Peyer's patch (tissue), 4 donors: Measurements from ENCODE around the gene MED17. TPM values are rescaled to one million over a fixed set of nuclear protein-coding genes. Genes with fewer than 3 reads are reported as not detected.
A peak's percentile ranks its signal among the peaks of the same experiment; 100 is the strongest.

ENCODE experiments used
- DNase-seq, 3 donors: peaks; one replicate each; pipeline ENCODE4 v3.0.0-alpha.2; 2017 to 2019
- H3K27ac ChIP-seq, 4 donors: fragments of 200-600 bp; sonication (generic); one replicate each; pipeline ENCODE4 v1.5.1; 2016 to 2019
- H3K27me3 ChIP-seq, 2 donors: fragments of 200-600 bp; sonication (generic); one replicate each; pipeline ENCODE4 v1.5.1; 2019
- H3K36me3 ChIP-seq, 3 donors: fragments of 200-600 bp; sonication (generic); one replicate each; pipeline ENCODE4 v1.5.1; 2016 to 2019
- H3K4me1 ChIP-seq, 4 donors: fragments of 200-600 bp; sonication (generic); one replicate each; pipeline ENCODE4 v1.5.1; 2016 to 2019
- H3K4me3 ChIP-seq, 4 donors: fragments of 200-600 bp; sonication (generic); 1 replicate in 3 of 4; 2 replicates in 1 of 4; pipeline ENCODE4 v1.5.1; 2016 to 2019; ENCODE audit warnings: mild to moderate bottlenecking in 1 of 4
- H3K9me3 ChIP-seq, 4 donors: fragments of 200-600 bp; sonication (generic); one replicate each; pipeline ENCODE4 v1.5.1; 2016 to 2019; ENCODE audit warnings: mild to moderate bottlenecking in 1 of 4
- CTCF ChIP-seq, 6 experiments: fragments of 450-650 bp in 4 of 6; fragments of 200-600 bp in 2 of 6; sonication (generic) in 1 of 6; IDR thresholded peaks; one replicate each; pipeline ENCODE4 v1.5.1; 2017 to 2019; ENCODE audit warnings: antibody characterized with exemption in 6 of 6, mild to moderate bottlenecking in 3 of 6, moderate library complexity in 1 of 6
- POLR2A ChIP-seq, 2 donors: fragments of 450-650 bp; IDR thresholded peaks; one replicate each; pipeline ENCODE4 v1.5.1; 2017; ENCODE audit warnings: antibody characterized with exemption in 2 of 2, mild to moderate bottlenecking in 2 of 2, moderate library complexity in 2 of 2
- total RNA-seq, 4 donors: library from RNA; depleted of rRNA; stranded (reverse); fragments of >200 nt; gene quantifications; one replicate each; pipeline ENCODE4 v1.1.0, GENCODE V29; 2016

Gene MED17
- total RNA-seq, 4 donors from 2014 or later: 22.3 to 33.8 (median 27.3) TPM

- no peak for TF ChIP-seq POLR2A (IDR thresholded peaks at IDR 0.05)
- TF ChIP-seq CTCF (IDR thresholded peaks at IDR 0.05): no peak
- Histone ChIP-seq H3K4me3 (peak overlapping the region in 1 of 4 donors; percentile 73), H3K27ac (no peak overlapping the region), H3K36me3 (peaks cover 0 to 63% (median 0%) of the 10 kb centered on the region in 3 donors), H3K4me1 (peaks cover 0 to 40% (median 10%) of the 10 kb centered on the region in 4 donors), H3K27me3 (no peaks in the 10 kb centered on the region), H3K9me3 (no peaks in the 10 kb centered on the region)
- no peak for DNase-seq
Observed at GRCh38 chr11:93737904-93738612, 46.0 kb upstream of the MED17 start.

- Histone ChIP-seq H3K36me3 (peaks cover 0 to 63% (median 0%) of the 10 kb centered on the region in 3 donors), H3K4me1 (peaks cover 0 to 42% (median 10%) of the 10 kb centered on the region in 4 donors), H3K27me3 (no peaks in the 10 kb centered on the region), H3K4me3 (peak overlapping the region in 2 of 4 donors; percentile 73 to 94), H3K9me3 (no peaks in the 10 kb centered on the region), H3K27ac (no peak overlapping the region)
- DNase-seq: no peak
- no peak for TF ChIP-seq POLR2A (IDR thresholded peaks at IDR 0.05)
- no peak for TF ChIP-seq CTCF (IDR thresholded peaks at IDR 0.05)
Observed at GRCh38 chr11:93738647-93739081, 45.4 kb upstream of the MED17 start.

GRCh38 chr11:93740031-93740729 is 43.9 kb upstream of the MED17 start:
- TF ChIP-seq POLR2A (IDR thresholded peaks at IDR 0.05): no peak
- no peak for TF ChIP-seq CTCF (IDR thresholded peaks at IDR 0.05)
- peak in 2 of 3 donors; percentile 41 to 58 for DNase-seq
- Histone ChIP-seq H3K4me1 (peaks cover 0 to 52% (median 10%) of the 10 kb centered on the region in 4 donors), H3K27me3 (no peaks in the 10 kb centered on the region), H3K9me3 (no peaks in the 10 kb centered on the region), H3K27ac (peak overlapping the region in 3 of 4 donors; percentile 15 to 91 (median 91)), H3K4me3 (peak overlapping the region; percentile 66 to 94 (median 79)), H3K36me3 (peaks cover 0 to 50% (median 0%) of the 10 kb centered on the region in 3 donors)

GRCh38 chr11:93740730-93741093 is 43.4 kb upstream of the MED17 start:
- H3K9me3 ChIP-seq: no peaks in the 10 kb centered on the region
- H3K4me3 ChIP-seq: peak overlapping the region; percentile 66 to 94 (median 79)
- no peaks in the 10 kb centered on the region for H3K27me3 ChIP-seq
- peaks cover 0 to 44% (median 0%) of the 10 kb centered on the region in 3 donors for H3K36me3 ChIP-seq
- no peak for TF ChIP-seq POLR2A (IDR thresholded peaks at IDR 0.05)
- TF ChIP-seq CTCF (IDR thresholded peaks at IDR 0.05): no peak
- peak overlapping the region; percentile 91 to 98 (median 92) for H3K27ac ChIP-seq
- H3K4me1 ChIP-seq: peaks cover 0 to 56% (median 10%) of the 10 kb centered on the region in 4 donors
- peak; percentile 57 to 78 (median 65) for DNase-seq

- H3K27me3 ChIP-seq: no peaks in the 10 kb centered on the region
- peak; percentile 97 to 99 (median 97) for DNase-seq
- peaks cover 0 to 61% (median 10%) of the 10 kb centered on the region in 4 donors for H3K4me1 ChIP-seq
- peak within 1 kb of the TSS; percentile 66 to 94 (median 79) for H3K4me3 ChIP-seq
- peaks cover 0 to 39% (median 0%) of the 10 kb centered on the region in 3 donors for H3K36me3 ChIP-seq
- TF ChIP-seq CTCF (IDR thresholded peaks at IDR 0.05) (peak in 3 of 6 experiments; percentile 21 to 33 (median 31)), POLR2A (IDR thresholded peaks at IDR 0.05) (peak; percentile 85 to 92)
- H3K27ac ChIP-seq: peak within 1 kb of the TSS; percentile 91 to 98 (median 92)
- H3K9me3 ChIP-seq: no peaks in the 10 kb centered on the region
Observed at GRCh38 chr11:93741094-93741881, 42.8 kb upstream of the MED17 start, which contains the start of the genes C11orf54 and TAF1D. C11orf54 (plus strand) TSS chr11:93741672; CDS start chr11:93747394, 5,722 bp downstream. TAF1D (minus strand) TSS chr11:93741495; CDS start chr11:93739304, 2,191 bp downstream.
